HUES6 (cell line): ENCODE measurements around the gene PSEN2.
A peak's percentile ranks its signal among the peaks of the same experiment; 100 is the strongest.

Experiments
- H3K27ac ChIP-seq: 2 replicates; pipeline ENCODE4 v1.7.0; 2013; ENCODE audit warnings: low read depth, mild to moderate bottlenecking, low read length, inconsistent platforms
- H3K27me3 ChIP-seq: 2 replicates; pipeline ENCODE4 v1.6.1; 2013; ENCODE audit warnings: low read length; ENCODE audit not compliant: control insufficient read depth, insufficient read depth
- H3K36me3 ChIP-seq: 2 replicates; pipeline ENCODE4 v1.6.1; 2013; ENCODE audit warnings: low read length; ENCODE audit not compliant: control insufficient read depth, insufficient read depth
- H3K4me1 ChIP-seq: 2 replicates; pipeline ENCODE4 v1.6.1; 2013; ENCODE audit warnings: low read length; ENCODE audit not compliant: control insufficient read depth, insufficient read depth
- H3K4me3 ChIP-seq: 2 replicates; pipeline ENCODE4 v1.5.1; 2013; ENCODE audit warnings: low read depth, low read length
- H3K9ac ChIP-seq: one replicate; pipeline ENCODE4 v1.6.1; 2013; ENCODE audit warnings: mild to moderate bottlenecking, low read length
- H3K9me3 ChIP-seq: 2 replicates; pipeline ENCODE4 v1.6.1; 2013; ENCODE audit warnings: low read depth, low read length; ENCODE audit not compliant: control insufficient read depth, insufficient read depth

PSEN2 gene

GRCh38 chr1:226870401-226871279, at the start of gene PSEN2:
Gene PSEN2, plus strand, starts transcription at chr1:226870616. Its CDS starts 11,292 bp downstream, at chr1:226881908.
- Histone ChIP-seq H3K4me3 (peak within 1 kb of the TSS; percentile 66), H3K9ac (peak within 1 kb of the TSS; percentile 64), H3K9me3 (no peaks in the 10 kb centered on the region), H3K36me3 (no peaks in the 10 kb centered on the region), H3K4me1 (peaks cover 44% of the 10 kb centered on the region), H3K27me3 (peaks cover 10% of the 10 kb centered on the region), H3K27ac (no peak within 1 kb of the TSS)

DNA sequence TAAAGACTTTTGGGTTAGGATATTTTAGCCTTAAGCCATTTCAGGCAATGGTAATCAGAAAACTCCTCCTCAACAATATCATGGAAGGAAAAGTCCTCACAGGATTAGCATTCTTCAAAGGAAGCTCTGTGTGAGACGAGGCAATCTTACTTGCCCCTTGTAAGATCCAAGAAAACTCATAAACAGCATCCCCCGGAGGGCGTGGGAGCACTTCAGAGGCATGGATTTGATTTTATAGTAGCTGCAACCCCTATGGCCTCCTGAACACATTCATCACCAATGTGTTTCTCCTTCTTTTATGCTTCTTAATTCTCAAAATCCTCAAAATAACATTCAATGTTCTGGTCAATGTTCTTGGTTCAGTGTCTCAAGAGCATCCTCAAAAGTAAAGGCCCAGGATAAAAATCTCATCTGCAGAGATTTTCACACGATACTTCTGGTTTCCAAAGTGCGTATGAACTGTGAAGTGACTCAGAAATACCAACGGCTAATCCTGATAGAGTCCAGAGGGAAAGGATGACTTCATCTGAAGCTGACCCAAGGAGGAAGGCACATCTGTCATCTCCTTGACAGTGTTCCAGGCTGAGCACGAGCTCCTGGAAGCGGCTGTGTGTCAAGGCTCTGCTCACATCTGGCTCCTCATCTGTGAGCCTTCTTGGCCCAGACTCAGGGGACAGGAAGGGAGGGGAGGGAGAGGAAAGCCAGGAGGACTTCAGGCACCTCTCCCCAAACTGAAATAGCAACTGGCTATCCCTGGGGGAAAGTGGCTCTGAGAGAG, 49.3 kb upstream of the PSEN2 start:
- no peak overlapping the region for H3K4me3 ChIP-seq
- no peaks in the 10 kb centered on the region for H3K27me3 ChIP-seq
- H3K27ac ChIP-seq: no peak overlapping the region
- no peaks in the 10 kb centered on the region for H3K9me3 ChIP-seq
- no peaks in the 10 kb centered on the region for H3K36me3 ChIP-seq
- no peaks in the 10 kb centered on the region; the same call in 1 of the 2 replicates for H3K4me1 ChIP-seq
- no peak overlapping the region for H3K9ac ChIP-seq

- Histone ChIP-seq H3K9me3 (no peaks in the 10 kb centered on the region), H3K9ac (no peak overlapping the region), H3K4me3 (no peak overlapping the region), H3K36me3 (no peaks in the 10 kb centered on the region), H3K4me1 (no peaks in the 10 kb centered on the region; the same call in 1 of the 2 replicates), H3K27me3 (no peaks in the 10 kb centered on the region), H3K27ac (no peak overlapping the region)
These were observed 48.7 kb upstream of the PSEN2 start for GRCh38 chr1:226821719-226822085.

- Histone ChIP-seq H3K27ac (no peak overlapping the region), H3K9ac (no peak overlapping the region), H3K27me3 (no peaks in the 10 kb centered on the region), H3K36me3 (no peaks in the 10 kb centered on the region), H3K4me1 (peaks cover 13% of the 10 kb centered on the region), H3K9me3 (no peaks in the 10 kb centered on the region), H3K4me3 (no peak overlapping the region)
These were observed 46.8 kb upstream of the PSEN2 start for GRCh38 chr1:226823643-226824042.

- H3K36me3 ChIP-seq: no peaks in the 10 kb centered on the region
- H3K4me3 ChIP-seq: no peak overlapping the region
- no peaks in the 10 kb centered on the region for H3K9me3 ChIP-seq
- no peak overlapping the region for H3K27ac ChIP-seq
- H3K27me3 ChIP-seq: no peaks in the 10 kb centered on the region
- H3K4me1 ChIP-seq: peaks cover 13% of the 10 kb centered on the region
- no peak overlapping the region for H3K9ac ChIP-seq
These were observed 45.2 kb upstream of the PSEN2 start for GRCh38 chr1:226825037-226825745.

DNA sequence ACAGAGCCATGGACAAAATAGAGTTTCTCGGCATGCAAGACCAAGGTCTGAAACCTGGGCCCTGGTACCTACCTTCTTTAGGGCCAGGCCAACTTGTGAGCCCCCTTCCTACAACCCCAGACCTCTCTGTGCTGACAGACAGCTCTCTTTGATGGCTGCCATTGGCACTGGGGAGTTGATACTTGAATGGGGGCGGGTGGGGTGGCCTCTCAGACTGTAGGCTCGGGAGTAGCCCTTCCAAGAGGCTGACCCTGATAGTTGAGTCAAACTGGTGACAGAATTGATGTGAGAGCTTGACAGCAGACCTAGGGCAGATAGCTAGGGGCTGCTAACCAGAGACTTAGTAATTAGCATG, 44.7 kb upstream of the PSEN2 start:
- Histone ChIP-seq H3K9ac (no peak overlapping the region), H3K4me3 (no peak overlapping the region)

GRCh38 chr1:226826479-226827261, 43.7 kb upstream of the PSEN2 start:
- H3K27ac ChIP-seq: no peak overlapping the region
- no peak overlapping the region for H3K4me3 ChIP-seq
- H3K4me1 ChIP-seq: peaks cover 13% of the 10 kb centered on the region
- no peaks in the 10 kb centered on the region for H3K27me3 ChIP-seq
- H3K36me3 ChIP-seq: no peaks in the 10 kb centered on the region
- no peak overlapping the region for H3K9ac ChIP-seq
- no peaks in the 10 kb centered on the region for H3K9me3 ChIP-seq

More for the DNA sequence above, 44.7 kb upstream of the PSEN2 start:
- Histone ChIP-seq H3K9me3 (no peaks in the 10 kb centered on the region), H3K27me3 (no peaks in the 10 kb centered on the region), H3K36me3 (no peaks in the 10 kb centered on the region), H3K27ac (no peak overlapping the region), H3K4me1 (peaks cover 13% of the 10 kb centered on the region)

- Histone ChIP-seq H3K36me3 (no peaks in the 10 kb centered on the region), H3K9ac (peak overlapping the region; percentile 60), H3K4me3 (no peak overlapping the region), H3K27me3 (no peaks in the 10 kb centered on the region), H3K4me1 (peaks cover 13% of the 10 kb centered on the region), H3K27ac (peak overlapping the region; percentile 58; the same call in 1 of the 2 replicates), H3K9me3 (no peaks in the 10 kb centered on the region)
These were observed 43.0 kb upstream of the PSEN2 start for GRCh38 chr1:226827458-226827857.

- peak overlapping the region; percentile 60 for H3K9ac ChIP-seq
- H3K36me3 ChIP-seq: no peaks in the 10 kb centered on the region
- peak overlapping the region; percentile 58; the same call in 1 of the 2 replicates for H3K27ac ChIP-seq
- H3K4me1 ChIP-seq: peaks cover 13% of the 10 kb centered on the region
- no peak overlapping the region for H3K4me3 ChIP-seq
- no peaks in the 10 kb centered on the region for H3K9me3 ChIP-seq
- no peaks in the 10 kb centered on the region for H3K27me3 ChIP-seq
These were observed 42.4 kb upstream of the PSEN2 start for GRCh38 chr1:226827968-226828513.

GRCh38 chr1:226829105-226829504, 41.3 kb upstream of the PSEN2 start:
- Histone ChIP-seq H3K27me3 (no peaks in the 10 kb centered on the region), H3K4me1 (peaks cover 13% of the 10 kb centered on the region), H3K9me3 (no peaks in the 10 kb centered on the region), H3K9ac (no peak overlapping the region), H3K27ac (no peak overlapping the region), H3K4me3 (no peak overlapping the region), H3K36me3 (no peaks in the 10 kb centered on the region)
